Lower lobe of right lung (tissue), 2 donors: ENCODE results near the gene IFI27. TPM values are rescaled to one million over a fixed set of nuclear protein-coding genes. Genes with fewer than 3 reads are reported as not detected.
A peak's percentile ranks its signal among the peaks of the same experiment; 100 is the strongest.

Source experiments
- ATAC-seq, 2 donors: fragments of 200-7000 bp; cut with Tn5 transposase; one replicate each; pipeline ENCODE4 v1.9.1; 2020 to 2022; ENCODE audit warnings: mild to moderate bottlenecking in 2 of 2, moderate library complexity in 2 of 2
- DNase-seq: peaks from one replicate; pipeline ENCODE4 v3.0.0-alpha.2; 2020
- H3K27ac ChIP-seq: fragments of 200-600 bp; one replicate; pipeline ENCODE4 v1.8.0; 2022
- H3K27me3 ChIP-seq: fragments of 200-600 bp; one replicate; pipeline ENCODE4 v1.8.0; 2022; ENCODE audit warnings: low read depth
- H3K36me3 ChIP-seq: fragments of 200-600 bp; one replicate; pipeline ENCODE4 v1.8.0; 2022; ENCODE audit warnings: mild to moderate bottlenecking
- H3K4me1 ChIP-seq: fragments of 200-600 bp; one replicate; pipeline ENCODE4 v1.8.0; 2022
- H3K4me3 ChIP-seq: fragments of 200-600 bp; one replicate; pipeline ENCODE4 v1.8.0; 2022; ENCODE audit warnings: mild to moderate bottlenecking
- H3K9me3 ChIP-seq: fragments of 200-600 bp; one replicate; pipeline ENCODE4 v1.8.0; 2022
- intact Hi-C: fragments of 100-400 bp; cut with DNase I; formaldehyde crosslinking; loops from one replicate; pipeline ENCODE4 v1.11.0; 2022
- total RNA-seq: library from RNA; stranded (reverse); fragmentation: NEBNext Ultra II Directional; extraction: Animal tissue kit (Norgen Biotek cat#: 25700); gene quantifications from one replicate; pipeline ENCODE4 v1.2.1, GENCODE V29; 2021
- TF ChIP-seq, protein P1 (sequence below): fragments of 200-600 bp; IDR thresholded peaks from one replicate; pipeline ENCODE4 v1.8.0; 2022; ENCODE audit warnings: antibody characterized with exemption, mild to moderate bottlenecking
- donor health status: DM: no; HTN: yes; CAD: no; lungs with severe emphysema.

Gene IFI27
- total RNA-seq, 1 donor from 2014 or later = 340 TPM

DNA sequence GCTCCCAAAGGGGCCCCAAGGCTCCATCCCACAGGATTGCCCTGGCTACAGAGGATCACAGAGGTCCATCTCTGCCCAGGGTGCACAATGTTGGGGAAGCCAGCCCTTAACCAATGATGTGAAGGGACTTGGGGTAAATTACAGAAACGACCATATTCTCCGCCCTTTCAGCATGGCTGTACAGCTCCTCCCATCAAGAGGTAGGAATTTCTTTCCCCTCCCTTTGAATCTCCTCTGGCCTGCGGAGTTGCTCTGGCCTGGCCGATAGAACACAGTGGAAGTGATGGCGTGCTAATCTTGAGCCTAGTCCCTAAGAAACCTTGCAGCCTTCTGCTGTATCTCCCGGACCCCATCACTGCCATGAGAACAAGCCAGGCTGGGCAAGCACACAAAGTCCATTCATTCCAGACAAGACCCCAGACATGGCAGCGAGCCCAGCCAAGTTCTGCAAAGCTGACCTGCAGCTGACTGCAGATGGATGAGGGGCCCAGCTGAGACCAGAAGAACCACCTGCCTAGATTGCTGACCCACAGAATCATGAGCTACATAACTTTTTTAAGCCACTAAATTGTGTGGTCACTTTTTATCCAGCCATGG is 6.9 kb upstream of the IFI27 start:
- no peak for ATAC-seq
- Histone ChIP-seq H3K27me3 (no peaks in the 10 kb centered on the region), H3K36me3 (no peaks in the 10 kb centered on the region), H3K4me1 (no peaks in the 10 kb centered on the region), H3K9me3 (no peaks in the 10 kb centered on the region), H3K4me3 (no peak overlapping the region), H3K27ac (no peak overlapping the region)
- DNase-seq = no peak
- TF ChIP-seq, protein P1, sequence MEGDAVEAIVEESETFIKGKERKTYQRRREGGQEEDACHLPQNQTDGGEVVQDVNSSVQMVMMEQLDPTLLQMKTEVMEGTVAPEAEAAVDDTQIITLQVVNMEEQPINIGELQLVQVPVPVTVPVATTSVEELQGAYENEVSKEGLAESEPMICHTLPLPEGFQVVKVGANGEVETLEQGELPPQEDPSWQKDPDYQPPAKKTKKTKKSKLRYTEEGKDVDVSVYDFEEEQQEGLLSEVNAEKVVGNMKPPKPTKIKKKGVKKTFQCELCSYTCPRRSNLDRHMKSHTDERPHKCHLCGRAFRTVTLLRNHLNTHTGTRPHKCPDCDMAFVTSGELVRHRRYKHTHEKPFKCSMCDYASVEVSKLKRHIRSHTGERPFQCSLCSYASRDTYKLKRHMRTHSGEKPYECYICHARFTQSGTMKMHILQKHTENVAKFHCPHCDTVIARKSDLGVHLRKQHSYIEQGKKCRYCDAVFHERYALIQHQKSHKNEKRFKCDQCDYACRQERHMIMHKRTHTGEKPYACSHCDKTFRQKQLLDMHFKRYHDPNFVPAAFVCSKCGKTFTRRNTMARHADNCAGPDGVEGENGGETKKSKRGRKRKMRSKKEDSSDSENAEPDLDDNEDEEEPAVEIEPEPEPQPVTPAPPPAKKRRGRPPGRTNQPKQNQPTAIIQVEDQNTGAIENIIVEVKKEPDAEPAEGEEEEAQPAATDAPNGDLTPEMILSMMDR = no peak
- intact Hi-C loops = no loop called here

DNA sequence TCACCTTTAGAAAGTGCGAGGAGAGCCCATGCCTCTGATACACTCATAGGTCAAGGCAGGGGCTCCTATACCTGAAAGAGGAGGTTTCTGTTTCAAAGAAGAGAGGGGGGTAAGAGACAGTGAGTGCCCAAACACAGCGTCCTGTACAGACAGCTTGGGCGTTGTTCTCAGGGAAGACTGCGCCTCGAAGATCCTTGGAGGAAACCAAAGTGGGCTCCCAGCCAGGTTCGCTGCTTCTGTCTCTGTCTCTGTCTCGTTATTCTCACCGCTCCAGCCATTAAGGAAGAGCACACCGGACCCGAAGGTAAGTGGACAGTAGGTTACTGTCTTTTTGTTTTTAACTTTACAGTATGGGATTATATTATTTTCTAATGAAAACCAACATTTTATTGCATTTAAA is 5.8 kb upstream of the IFI27 start:
- Histone ChIP-seq H3K4me3 (no peak overlapping the region), H3K27me3 (no peaks in the 10 kb centered on the region), H3K4me1 (peaks cover 2% of the 10 kb centered on the region), H3K27ac (no peak overlapping the region), H3K9me3 (no peaks in the 10 kb centered on the region), H3K36me3 (no peaks in the 10 kb centered on the region)
- intact Hi-C loops = no loop called here
- ATAC-seq (no peak), DNase-seq (no peak)
- TF ChIP-seq, protein P1 = no peak

DNA sequence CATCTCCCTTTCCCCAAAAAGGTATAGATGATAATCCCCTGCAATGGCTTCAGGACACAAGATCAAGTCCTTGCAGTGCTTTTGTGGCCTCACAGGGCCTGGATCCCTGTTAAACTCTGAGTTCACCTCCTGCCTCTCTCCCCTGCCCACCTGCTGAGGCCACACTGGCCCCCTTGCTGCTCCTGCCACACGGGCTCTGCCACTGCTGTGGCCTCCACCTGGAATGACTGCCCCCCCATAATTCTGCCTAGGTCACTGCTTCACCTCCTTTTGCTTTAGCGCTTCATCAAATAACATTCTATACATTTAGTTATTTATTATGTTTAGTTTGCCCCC is 653 bp upstream of the IFI27 start:
- no peaks in the 10 kb centered on the region for H3K9me3 ChIP-seq

DNA sequence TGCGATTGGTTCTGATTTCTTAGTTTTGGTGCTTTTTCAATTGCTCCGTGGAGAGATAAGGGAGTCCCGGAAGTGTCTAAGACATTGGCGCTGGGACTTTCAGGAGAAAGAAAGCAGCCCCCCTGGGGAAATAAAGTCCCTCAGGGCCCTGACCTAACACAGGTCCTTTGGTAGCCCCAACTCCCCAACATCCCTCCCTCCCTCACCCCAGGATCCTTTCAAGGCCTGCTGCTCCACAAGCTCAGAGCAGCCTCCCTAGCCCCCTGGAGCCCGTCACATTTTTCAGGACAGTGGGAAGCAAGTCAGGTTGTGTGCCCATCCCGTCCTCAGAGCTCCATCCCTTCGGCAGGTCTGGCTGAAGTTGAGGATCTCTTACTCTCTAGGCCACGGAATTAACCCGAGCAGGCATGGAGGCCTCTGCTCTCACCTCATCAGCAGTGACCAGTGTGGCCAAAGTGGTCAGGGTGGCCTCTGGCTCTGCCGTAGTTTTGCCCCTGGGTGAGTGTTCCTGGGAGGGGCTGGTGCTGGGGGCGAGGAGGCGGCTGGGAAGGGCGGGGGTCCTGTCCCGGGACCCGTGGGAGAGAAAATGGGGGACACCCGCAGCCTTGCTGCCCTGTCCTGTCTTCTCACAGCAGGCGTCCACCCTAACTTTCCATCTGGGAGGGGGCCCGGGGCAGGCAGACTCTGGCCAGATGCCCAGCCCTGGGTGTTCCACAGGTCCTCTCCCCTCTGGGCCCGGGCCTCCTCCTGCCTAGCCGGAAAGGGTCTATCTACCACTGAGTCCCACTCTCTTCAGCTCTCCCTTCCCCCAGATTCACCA is 950 bp downstream of the IFI27 start:
- ATAC-seq (no peak), DNase-seq (no peak)
- Histone ChIP-seq H3K36me3 (peaks cover 5% of the 10 kb centered on the region), H3K4me1 (peaks cover 16% of the 10 kb centered on the region), H3K27ac (peak overlapping the region; percentile 89), H3K9me3 (no peaks in the 10 kb centered on the region), H3K27me3 (no peaks in the 10 kb centered on the region), H3K4me3 (peak overlapping the region; percentile 59)
- intact Hi-C loops = no loop called here
- TF ChIP-seq, protein P1 = no peak

More for the DNA sequence above, 653 bp upstream of the IFI27 start:
- Histone ChIP-seq H3K4me1 (peaks cover 8% of the 10 kb centered on the region), H3K27ac (peak overlapping the region; percentile 89), H3K36me3 (no peaks in the 10 kb centered on the region), H3K27me3 (no peaks in the 10 kb centered on the region), H3K4me3 (peak overlapping the region; percentile 59)
- ATAC-seq (no peak), DNase-seq (no peak)
- intact Hi-C loops = no loop called here
- TF ChIP-seq, protein P1 = no peak

DNA sequence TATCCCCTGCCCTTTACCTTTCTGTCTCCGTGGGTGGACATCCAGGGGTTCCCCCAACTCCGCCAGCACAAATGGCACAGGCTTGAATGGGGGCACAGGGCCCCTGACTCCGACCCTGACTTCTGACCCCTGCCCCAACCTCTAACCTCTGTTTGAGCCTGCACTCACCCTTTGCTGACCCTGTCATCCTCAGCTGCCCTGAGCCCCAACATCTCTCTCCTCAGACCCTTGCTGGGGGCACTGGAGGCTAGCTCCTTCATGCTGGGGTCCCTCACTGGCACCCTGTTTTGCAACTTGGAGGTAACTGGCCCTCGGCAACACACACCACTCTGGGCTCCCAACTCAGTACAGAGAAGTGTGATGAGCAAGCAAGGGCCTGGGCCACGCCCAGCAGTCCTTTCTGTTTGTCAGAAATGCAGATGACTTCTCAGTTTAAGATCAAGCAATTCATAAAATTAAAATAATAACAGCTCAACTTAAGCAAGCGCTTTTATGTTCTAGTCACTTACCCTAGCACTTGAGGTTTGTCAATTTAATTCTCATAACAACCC is 2.1 kb downstream of the IFI27 start:
- DNase-seq (no peak), ATAC-seq (no peak)
- H3K4me3 ChIP-seq = peak overlapping the region; percentile 59
- H3K4me1 ChIP-seq = peaks cover 16% of the 10 kb centered on the region
- H3K36me3 ChIP-seq = peaks cover 7% of the 10 kb centered on the region
- H3K27me3 ChIP-seq = no peaks in the 10 kb centered on the region
- no peaks in the 10 kb centered on the region for H3K9me3 ChIP-seq
- peak overlapping the region; percentile 89 for H3K27ac ChIP-seq
- TF ChIP-seq, protein P1 = no peak
- intact Hi-C loops = no loop called here
